ENCODE measurements around the gene ZNF428. TPM values are rescaled to one million over a fixed set of nuclear protein-coding genes. Genes with fewer than 3 reads are reported as not detected.
A peak's percentile ranks its signal among the peaks of the same experiment; 100 is the strongest.
"Not testable (repeated sequence)": the region's sequence is repeated elsewhere in the genome, so short reads cannot be mapped to it uniquely, and the experiment has no call there.

Gene ZNF428
- total and polyA plus RNA-seq, 4 donors: 66.1 to 305 (median 206) TPM

DNA sequence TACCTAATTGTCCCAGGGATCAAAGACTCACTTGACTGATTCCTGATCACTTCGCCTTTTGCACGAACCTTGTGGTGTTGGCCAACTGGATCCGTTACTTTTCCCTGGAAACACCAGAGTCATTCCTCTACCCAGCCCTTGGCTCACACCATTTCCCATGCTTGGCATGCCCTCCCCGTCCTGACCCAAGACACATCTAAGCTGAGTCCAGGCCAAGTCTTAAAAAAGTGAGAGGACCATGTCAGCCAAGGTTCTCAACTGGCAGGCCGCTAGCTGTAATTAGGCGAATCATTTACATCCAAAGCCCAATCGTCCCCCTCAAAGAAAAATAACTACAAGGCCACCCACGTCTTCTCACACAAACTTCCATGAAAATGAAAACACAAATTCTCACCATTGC is 39.1 kb upstream of the ZNF428 start:
- peak in 1 of 6 donors; percentile 51 for DNase-seq (ENCODE audit: low read depth in 4 of 6, low spot score in 6 of 6)
- WGBS (ENCODE audit: insufficient coverage): 76% methylated on average over 8 of the region's 8 CpGs
- peaks cover 3% of the 10 kb centered on the region for H3K36me3 ChIP-seq (ENCODE audit: control insufficient read depth, insufficient read depth, low read length)
- no peaks in the 10 kb centered on the region for H3K27me3 ChIP-seq (ENCODE audit: control insufficient read depth, insufficient read depth, low read length)
- H3K27ac ChIP-seq (ENCODE audit: low read depth, low read length): no peak overlapping the region
- peaks cover 3% of the 10 kb centered on the region for H3K9me3 ChIP-seq (ENCODE audit: control insufficient read depth, insufficient read depth, low read length)
- no peak overlapping the region for H3K4me3 ChIP-seq (ENCODE audit: low read depth, low read length)
- H3K4me1 ChIP-seq (ENCODE audit: control insufficient read depth, insufficient read depth, low read length): peaks cover 5% of the 10 kb centered on the region

DNA sequence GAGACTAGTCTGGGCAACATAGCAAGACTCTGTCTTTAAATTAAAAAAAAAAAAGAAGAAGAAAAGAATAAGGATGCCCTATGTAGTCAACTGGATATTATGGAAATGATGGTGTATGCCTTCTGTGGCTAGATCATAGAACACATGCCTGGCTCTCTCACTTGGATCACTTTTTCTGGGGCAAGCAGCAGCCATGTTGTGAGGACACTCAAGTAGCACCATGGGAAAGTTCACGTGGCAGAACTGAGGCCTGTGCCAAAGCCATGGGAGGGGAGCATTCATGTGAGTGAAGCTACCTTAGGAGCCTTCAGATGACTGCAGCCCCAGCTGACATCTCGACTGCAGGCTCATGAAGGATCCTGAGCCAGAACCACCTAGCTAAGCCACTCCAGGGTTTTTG is 38.6 kb upstream of the ZNF428 start:
- peaks cover 5% of the 10 kb centered on the region for H3K4me1 ChIP-seq (ENCODE audit: control insufficient read depth, insufficient read depth, low read length)
- H3K9me3 ChIP-seq (ENCODE audit: control insufficient read depth, insufficient read depth, low read length): peaks cover 3% of the 10 kb centered on the region
- no peaks in the 10 kb centered on the region for H3K27me3 ChIP-seq (ENCODE audit: control insufficient read depth, insufficient read depth, low read length)
- H3K27ac ChIP-seq (ENCODE audit: low read depth, low read length): no peak overlapping the region
- no peak overlapping the region for H3K4me3 ChIP-seq (ENCODE audit: low read depth, low read length)
- 80% methylated on average over 1 of the region's 2 CpGs for WGBS (ENCODE audit: insufficient coverage)
- DNase-seq (ENCODE audit: low read depth in 4 of 6, low spot score in 6 of 6): no peak
- H3K36me3 ChIP-seq (ENCODE audit: control insufficient read depth, insufficient read depth, low read length): peaks cover 3% of the 10 kb centered on the region

DNA sequence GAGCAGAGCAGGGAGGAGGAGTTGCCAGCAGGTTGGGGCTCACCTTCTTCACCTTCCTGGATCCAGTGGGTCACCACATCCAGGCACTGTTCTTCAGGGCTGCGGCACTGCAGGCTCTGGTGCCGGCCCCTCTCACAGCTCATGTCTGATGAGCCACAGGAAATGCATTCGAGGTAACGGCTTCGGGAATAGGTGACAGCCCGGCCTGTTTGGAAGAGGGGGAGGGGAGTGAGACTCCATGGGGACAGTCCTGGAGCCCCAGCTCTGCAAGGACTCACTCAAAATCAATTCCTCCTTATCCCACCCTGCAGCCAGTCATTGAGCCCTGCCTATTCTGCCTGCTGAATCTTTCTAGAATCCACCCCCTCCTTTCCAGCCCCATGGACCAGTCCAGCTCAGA is 37.0 kb upstream of the ZNF428 start:
- peaks cover 3% of the 10 kb centered on the region for H3K9me3 ChIP-seq (ENCODE audit: control insufficient read depth, insufficient read depth, low read length)

DNA sequence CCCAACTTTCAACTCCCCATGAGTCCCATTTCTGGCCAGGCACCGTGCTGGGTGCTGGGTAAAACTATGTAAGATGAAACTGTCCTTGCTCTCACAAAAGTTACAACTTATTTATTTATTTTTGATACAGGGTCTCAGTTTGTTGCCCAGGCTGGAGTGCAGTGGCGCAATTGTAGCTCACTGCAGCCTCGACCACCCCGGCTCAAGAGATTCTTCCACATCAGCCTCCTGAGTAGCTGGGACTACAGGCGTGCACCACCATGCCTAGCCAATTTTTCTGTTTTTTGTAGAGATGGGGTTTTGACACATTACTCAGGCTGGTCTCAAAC is 33.1 kb upstream of the ZNF428 start:
- H3K9me3 ChIP-seq (ENCODE audit: control insufficient read depth, insufficient read depth, low read length): no peaks in the 10 kb centered on the region
- WGBS (ENCODE audit: insufficient coverage): 94% methylated on average over 3 of the region's 5 CpGs
- no peak for DNase-seq (ENCODE audit: low read depth in 4 of 6, low spot score in 6 of 6)
- no peak overlapping the region for H3K4me3 ChIP-seq (ENCODE audit: low read depth, low read length)
- peaks cover 8% of the 10 kb centered on the region for H3K4me1 ChIP-seq (ENCODE audit: control insufficient read depth, insufficient read depth, low read length)
- H3K27ac ChIP-seq (ENCODE audit: low read depth, low read length): no peak overlapping the region
- H3K27me3 ChIP-seq (ENCODE audit: control insufficient read depth, insufficient read depth, low read length): no peaks in the 10 kb centered on the region
- H3K36me3 ChIP-seq (ENCODE audit: control insufficient read depth, insufficient read depth, low read length): peaks cover 6% of the 10 kb centered on the region

More for the DNA sequence above, 37.0 kb upstream of the ZNF428 start:
- Histone ChIP-seq H3K36me3 (ENCODE audit: control insufficient read depth, insufficient read depth, low read length) (peaks cover 3% of the 10 kb centered on the region), H3K4me1 (ENCODE audit: control insufficient read depth, insufficient read depth, low read length) (peaks cover 13% of the 10 kb centered on the region), H3K27ac (ENCODE audit: low read depth, low read length) (no peak overlapping the region), H3K4me3 (ENCODE audit: low read depth, low read length) (no peak overlapping the region), H3K27me3 (ENCODE audit: control insufficient read depth, insufficient read depth, low read length) (no peaks in the 10 kb centered on the region)
- 100% methylated on average over 1 of the region's 6 CpGs for WGBS (ENCODE audit: insufficient coverage)
- DNase-seq (ENCODE audit: low read depth in 4 of 6, low spot score in 6 of 6): no peak

DNA sequence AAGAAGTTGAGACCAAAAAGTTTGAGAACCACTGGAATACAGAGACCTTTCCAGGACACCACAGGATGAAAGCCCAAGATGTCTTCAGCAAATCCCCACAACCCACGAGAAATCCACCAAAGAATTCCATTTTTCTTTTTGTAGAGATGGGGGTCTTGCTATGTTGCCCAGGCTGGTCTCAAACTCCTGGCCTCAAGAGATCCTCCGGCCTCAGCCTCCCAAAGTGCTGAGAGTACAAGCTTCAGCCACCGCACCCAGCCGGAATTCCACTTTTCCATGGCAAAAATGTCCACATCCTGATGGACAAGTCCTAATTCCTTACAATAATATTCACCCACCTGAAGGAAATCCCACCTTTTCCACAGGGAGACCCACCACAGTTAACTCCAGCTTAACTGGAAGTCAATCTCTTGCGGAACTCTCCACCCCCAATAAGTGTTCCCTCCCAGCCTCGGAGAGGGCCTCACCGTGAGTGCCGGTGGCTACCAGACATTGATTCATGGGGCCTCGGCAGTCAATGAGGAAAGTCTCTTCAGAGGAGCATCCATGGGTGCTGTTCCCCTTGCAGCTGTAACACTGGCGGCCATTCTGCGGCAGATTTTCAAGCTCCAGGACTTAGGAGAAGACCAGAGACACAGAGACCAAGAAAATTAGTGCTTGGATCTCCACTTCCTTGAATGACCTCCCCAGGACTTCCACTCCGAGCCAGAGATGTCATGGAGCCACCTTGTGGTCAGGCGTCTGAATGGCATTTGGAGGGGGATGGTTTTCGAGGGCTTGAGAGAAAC is 32.5 kb upstream of the ZNF428 start:
- no peaks in the 10 kb centered on the region for H3K9me3 ChIP-seq (ENCODE audit: control insufficient read depth, insufficient read depth, low read length)
- peaks cover 8% of the 10 kb centered on the region for H3K4me1 ChIP-seq (ENCODE audit: control insufficient read depth, insufficient read depth, low read length)
- peaks cover 6% of the 10 kb centered on the region for H3K36me3 ChIP-seq (ENCODE audit: control insufficient read depth, insufficient read depth, low read length)
- no peaks in the 10 kb centered on the region for H3K27me3 ChIP-seq (ENCODE audit: control insufficient read depth, insufficient read depth, low read length)
- DNase-seq (ENCODE audit: low read depth in 4 of 6, low spot score in 6 of 6): peak in 4 of 6 donors; percentile 53 to 85 (median 70)
- 69% methylated on average over 10 of the region's 14 CpGs for WGBS (ENCODE audit: insufficient coverage)
- peak overlapping the region; percentile 26 for H3K4me3 ChIP-seq (ENCODE audit: low read depth, low read length)
- peak overlapping the region; percentile 57 for H3K27ac ChIP-seq (ENCODE audit: low read depth, low read length)

DNA sequence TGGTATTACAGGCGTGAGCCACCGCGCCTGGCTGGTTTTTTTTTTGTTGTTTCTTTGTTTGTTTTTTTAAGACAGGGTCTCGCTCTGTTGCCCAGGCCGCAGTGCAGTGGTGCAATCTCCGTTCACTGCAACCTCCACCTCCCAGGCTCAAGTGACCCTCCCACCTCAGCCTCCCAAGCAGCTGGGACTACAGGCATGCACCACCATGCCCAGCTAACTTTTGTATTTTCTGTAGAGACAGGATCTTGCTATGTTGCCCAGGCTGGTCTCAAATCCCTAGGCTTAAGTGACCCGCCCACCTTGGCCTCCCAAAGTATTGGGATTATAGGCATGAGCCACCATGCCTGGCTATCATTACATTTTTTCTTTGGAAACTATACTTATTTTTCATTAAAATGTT is 30.8 kb upstream of the ZNF428 start:
- 90% methylated on average over 4 of the region's 7 CpGs for WGBS (ENCODE audit: insufficient coverage)
- H3K27ac ChIP-seq (ENCODE audit: low read depth, low read length); H3K27me3 ChIP-seq (ENCODE audit: control insufficient read depth, insufficient read depth, low read length); H3K4me3 ChIP-seq (ENCODE audit: low read depth, low read length); DNase-seq (ENCODE audit: low read depth in 4 of 6, low spot score in 6 of 6); H3K36me3 ChIP-seq (ENCODE audit: control insufficient read depth, insufficient read depth, low read length); H3K4me1 ChIP-seq (ENCODE audit: control insufficient read depth, insufficient read depth, low read length); H3K9me3 ChIP-seq (ENCODE audit: control insufficient read depth, insufficient read depth, low read length): not testable (repeated sequence)

DNA sequence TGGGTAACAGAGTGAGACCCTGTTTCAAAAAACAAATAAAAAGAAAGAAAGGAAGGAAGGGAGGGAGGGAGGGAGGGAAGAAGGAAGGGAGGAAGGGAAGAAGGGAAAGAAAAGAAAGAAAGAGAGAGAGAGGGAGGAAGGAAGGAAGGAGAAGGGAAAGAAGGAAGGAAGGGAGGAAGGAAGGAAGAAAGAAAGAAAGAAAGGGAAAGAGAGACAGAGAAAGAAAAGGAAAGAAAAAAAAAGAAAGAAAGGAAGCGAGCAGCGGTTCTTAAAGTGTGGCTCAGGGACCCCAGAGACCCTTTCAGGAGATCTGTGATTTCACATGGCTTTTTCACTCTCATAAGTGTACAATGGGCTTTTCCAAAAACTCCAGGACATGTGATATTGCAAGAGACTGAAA is 30.1 kb upstream of the ZNF428 start:
- H3K27ac ChIP-seq (ENCODE audit: low read depth, low read length): no peak overlapping the region
- peaks cover 3% of the 10 kb centered on the region for H3K36me3 ChIP-seq (ENCODE audit: control insufficient read depth, insufficient read depth, low read length)
- no peak for DNase-seq (ENCODE audit: low read depth in 4 of 6, low spot score in 6 of 6)
- WGBS (ENCODE audit: insufficient coverage): 82% methylated on average over 2 of the region's 2 CpGs
- no peaks in the 10 kb centered on the region for H3K9me3 ChIP-seq (ENCODE audit: control insufficient read depth, insufficient read depth, low read length)
- no peaks in the 10 kb centered on the region for H3K27me3 ChIP-seq (ENCODE audit: control insufficient read depth, insufficient read depth, low read length)
- no peak overlapping the region for H3K4me3 ChIP-seq (ENCODE audit: low read depth, low read length)
- H3K4me1 ChIP-seq (ENCODE audit: control insufficient read depth, insufficient read depth, low read length): peaks cover 8% of the 10 kb centered on the region

DNA sequence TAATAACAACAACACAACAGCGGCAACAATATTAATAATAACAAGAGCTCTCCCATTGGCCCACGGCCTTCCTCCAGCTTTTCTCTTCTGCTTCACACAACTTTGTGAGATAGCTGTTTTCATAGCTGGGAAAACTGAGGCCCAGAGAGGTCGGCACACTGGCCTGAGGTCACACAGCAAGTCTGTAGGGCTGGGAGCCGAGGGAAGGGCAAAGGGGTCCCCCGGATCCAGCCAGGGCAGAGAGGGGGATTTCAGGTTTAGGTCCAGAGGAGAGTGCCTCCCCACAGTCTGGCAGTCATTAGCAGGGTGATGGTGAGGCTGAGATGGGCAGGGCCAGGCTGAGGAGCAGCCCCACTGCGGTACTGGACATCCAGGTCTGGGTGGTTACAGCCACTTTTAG is 29.2 kb upstream of the ZNF428 start:
- Histone ChIP-seq H3K4me1 (ENCODE audit: control insufficient read depth, insufficient read depth, low read length) (peaks cover 8% of the 10 kb centered on the region), H3K27ac (ENCODE audit: low read depth, low read length) (no peak overlapping the region), H3K4me3 (ENCODE audit: low read depth, low read length) (no peak overlapping the region), H3K9me3 (ENCODE audit: control insufficient read depth, insufficient read depth, low read length) (no peaks in the 10 kb centered on the region), H3K27me3 (ENCODE audit: control insufficient read depth, insufficient read depth, low read length) (no peaks in the 10 kb centered on the region), H3K36me3 (ENCODE audit: control insufficient read depth, insufficient read depth, low read length) (peaks cover 3% of the 10 kb centered on the region)
- 96% methylated on average over 4 of the region's 6 CpGs for WGBS (ENCODE audit: insufficient coverage)
- no peak for DNase-seq (ENCODE audit: low read depth in 4 of 6, low spot score in 6 of 6)

DNA sequence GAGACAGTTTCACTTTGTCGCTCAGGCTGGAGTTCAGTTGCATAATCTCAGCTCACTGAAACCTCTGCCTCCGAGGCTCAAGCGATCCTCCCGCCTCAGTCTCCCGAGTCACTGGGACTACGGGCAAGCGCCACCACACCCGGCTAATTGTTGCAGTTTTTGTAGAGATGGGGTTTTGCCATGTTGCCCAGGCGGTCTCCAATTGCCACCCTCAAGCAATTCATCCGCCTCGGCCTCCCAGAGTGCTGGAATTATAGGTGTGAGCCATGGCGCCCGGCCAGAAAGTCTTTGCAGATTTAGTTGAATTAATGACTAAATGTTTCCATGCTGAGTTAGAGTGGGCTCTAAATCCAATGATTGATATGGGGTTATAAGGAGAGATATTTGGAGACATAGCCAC is 24.8 kb upstream of the ZNF428 start:
- WGBS (ENCODE audit: insufficient coverage): 84% methylated on average over 8 of the region's 13 CpGs
- no peak overlapping the region for H3K4me3 ChIP-seq (ENCODE audit: low read depth, low read length)
- peaks cover 3% of the 10 kb centered on the region for H3K36me3 ChIP-seq (ENCODE audit: control insufficient read depth, insufficient read depth, low read length)
- H3K27me3 ChIP-seq (ENCODE audit: control insufficient read depth, insufficient read depth, low read length): no peaks in the 10 kb centered on the region
- H3K27ac ChIP-seq (ENCODE audit: low read depth, low read length): no peak overlapping the region
- DNase-seq (ENCODE audit: low read depth in 4 of 6, low spot score in 6 of 6): no peak
- H3K4me1 ChIP-seq (ENCODE audit: control insufficient read depth, insufficient read depth, low read length): peaks cover 10% of the 10 kb centered on the region
- H3K9me3 ChIP-seq (ENCODE audit: control insufficient read depth, insufficient read depth, low read length): no peaks in the 10 kb centered on the region

DNA sequence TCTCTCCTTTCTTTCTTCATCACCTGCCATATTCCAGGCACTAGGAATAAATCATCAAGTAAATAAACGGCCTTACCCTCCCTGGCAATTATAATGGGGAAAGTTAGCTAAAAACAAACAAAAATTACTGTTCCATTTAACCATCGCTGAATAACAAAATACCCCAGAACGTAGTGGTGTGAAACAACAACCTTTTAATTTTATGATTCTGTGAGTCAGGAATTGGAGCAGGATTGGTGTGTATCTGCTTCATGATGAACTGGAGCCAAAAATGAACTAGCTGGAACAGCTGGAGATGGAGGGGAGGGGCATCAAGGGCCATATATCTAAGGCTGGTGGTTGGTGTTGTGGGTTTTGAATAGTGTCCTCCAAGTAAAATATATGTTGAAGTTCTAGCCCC is 23.9 kb upstream of the ZNF428 start:
- DNase-seq (ENCODE audit: low read depth in 4 of 6, low spot score in 6 of 6): no peak
- H3K27ac ChIP-seq (ENCODE audit: low read depth, low read length): no peak overlapping the region
- H3K4me1 ChIP-seq (ENCODE audit: control insufficient read depth, insufficient read depth, low read length): peaks cover 18% of the 10 kb centered on the region
- H3K36me3 ChIP-seq (ENCODE audit: control insufficient read depth, insufficient read depth, low read length): no peaks in the 10 kb centered on the region
- no peak overlapping the region for H3K4me3 ChIP-seq (ENCODE audit: low read depth, low read length)
- no CpG with 5 or more reads among the region's 3 CpGs for WGBS (ENCODE audit: insufficient coverage)
- H3K9me3 ChIP-seq (ENCODE audit: control insufficient read depth, insufficient read depth, low read length): no peaks in the 10 kb centered on the region
- H3K27me3 ChIP-seq (ENCODE audit: control insufficient read depth, insufficient read depth, low read length): no peaks in the 10 kb centered on the region
